ENCODE data around the gene CKAP2L.

Gene CKAP2L
- total RNA-seq, result 0.21 to 0.24 reads per million in 2 donors

- DNase-seq, result peak; percentile 92
Measured at GRCh38 chr2:112764071-112765044, at the start of gene CKAP2L. TSS of gene CKAP2L (minus strand) at chr2:112764609. CDS start at chr2:112764598, 11 bp downstream.

GRCh38 chr2:112813280-112813966, 49.0 kb upstream of the CKAP2L start:
- no peak for DNase-seq

- DNase-seq, result no peak
Measured at GRCh38 chr2:112812318-112813267, 48.2 kb upstream of the CKAP2L start.

GRCh38 chr2:112811841-112812306, 47.5 kb upstream of the CKAP2L start:
- no peak for DNase-seq

- no peak for DNase-seq
Measured at GRCh38 chr2:112811276-112811831, 46.9 kb upstream of the CKAP2L start.

GRCh38 chr2:112809112-112809511, 44.7 kb upstream of the CKAP2L start:
- no peak for DNase-seq

- no peak for DNase-seq
Measured at GRCh38 chr2:112807233-112807807, 42.9 kb upstream of the CKAP2L start.

GRCh38 chr2:112805542-112805941, 41.1 kb upstream of the CKAP2L start:
- DNase-seq, result no peak

- no peak for DNase-seq
Measured at GRCh38 chr2:112803691-112804521, 39.5 kb upstream of the CKAP2L start.

GRCh38 chr2:112800881-112801583, 36.6 kb upstream of the CKAP2L start:
- DNase-seq, result no peak

GRCh38 chr2:112798979-112799975, 34.9 kb upstream of the CKAP2L start:
- no peak for DNase-seq

GRCh38 chr2:112796486-112796885, 32.1 kb upstream of the CKAP2L start:
- DNase-seq, result no peak

- no peak for DNase-seq
Measured at GRCh38 chr2:112795774-112796173, 31.4 kb upstream of the CKAP2L start.

- no peak for DNase-seq
Measured at GRCh38 chr2:112794841-112795240, 30.4 kb upstream of the CKAP2L start.

- no peak for DNase-seq
Measured at GRCh38 chr2:112794131-112794733, 29.8 kb upstream of the CKAP2L start.

GRCh38 chr2:112793449-112793978, 29.1 kb upstream of the CKAP2L start:
- no peak for DNase-seq

- DNase-seq, result no peak
Measured at GRCh38 chr2:112792419-112792818, 28.0 kb upstream of the CKAP2L start.

- no peak for DNase-seq
Measured at GRCh38 chr2:112791693-112792230, 27.4 kb upstream of the CKAP2L start.
